ENCODE results near the gene ATP8B3. TPM values are rescaled to one million over a fixed set of nuclear protein-coding genes. Genes with fewer than 3 reads are reported as not detected.

Gene ATP8B3
- total RNA-seq, 4 donors from 2014 or later = 0.27 to 0.75 TPM; not detected in 2

- no peak for DNase-seq
- intact Hi-C loops (cut with DNase I; ENCODE audit: low total_unique reads) (no loop called here), in situ Hi-C loops (cut with MboI; ENCODE audit: low pct_ligation_motif_present in 1 of 4, low pct_unique_long_range_greater_than_20kb in 1 of 4, low sequenced_read_pairs in 3 of 4) (loop anchor here in 3 of 4 donors (25.0 kb wide), 1 partner anchor 243 kb away; no protein-coding TSS in a partner anchor)
- Histone ChIP-seq H3K4me1 (no peaks in the 10 kb centered on the region), H3K4me3 (no peak overlapping the region), H3K27me3 (peaks cover 98% of the 10 kb centered on the region), H3K27ac (no peak overlapping the region), H3K36me3 (no peaks in the 10 kb centered on the region), H3K9me3 (peaks cover 7% of the 10 kb centered on the region in 2 donors)
- WGBS, 2 donors (ENCODE audit: low coverage in 1 of 2) = 27 to 36% methylated on average over 2 to 14 of the region's 14 CpGs
- TF ChIP-seq POLR2AphosphoS5 (IDR thresholded peaks at IDR 0.05) (no peak), POLR2A (IDR thresholded peaks at IDR 0.05) (no peak), EP300 (IDR thresholded peaks at IDR 0.05; ENCODE audit: low read depth) (no peak)
- TF ChIP-seq, protein P1, sequence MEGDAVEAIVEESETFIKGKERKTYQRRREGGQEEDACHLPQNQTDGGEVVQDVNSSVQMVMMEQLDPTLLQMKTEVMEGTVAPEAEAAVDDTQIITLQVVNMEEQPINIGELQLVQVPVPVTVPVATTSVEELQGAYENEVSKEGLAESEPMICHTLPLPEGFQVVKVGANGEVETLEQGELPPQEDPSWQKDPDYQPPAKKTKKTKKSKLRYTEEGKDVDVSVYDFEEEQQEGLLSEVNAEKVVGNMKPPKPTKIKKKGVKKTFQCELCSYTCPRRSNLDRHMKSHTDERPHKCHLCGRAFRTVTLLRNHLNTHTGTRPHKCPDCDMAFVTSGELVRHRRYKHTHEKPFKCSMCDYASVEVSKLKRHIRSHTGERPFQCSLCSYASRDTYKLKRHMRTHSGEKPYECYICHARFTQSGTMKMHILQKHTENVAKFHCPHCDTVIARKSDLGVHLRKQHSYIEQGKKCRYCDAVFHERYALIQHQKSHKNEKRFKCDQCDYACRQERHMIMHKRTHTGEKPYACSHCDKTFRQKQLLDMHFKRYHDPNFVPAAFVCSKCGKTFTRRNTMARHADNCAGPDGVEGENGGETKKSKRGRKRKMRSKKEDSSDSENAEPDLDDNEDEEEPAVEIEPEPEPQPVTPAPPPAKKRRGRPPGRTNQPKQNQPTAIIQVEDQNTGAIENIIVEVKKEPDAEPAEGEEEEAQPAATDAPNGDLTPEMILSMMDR (IDR thresholded peaks at IDR 0.05) = no peak
These were observed 31.7 kb downstream of the ATP8B3 start for GRCh38 chr19:1780272-1780958.

- in situ Hi-C loops (cut with MboI; ENCODE audit: low pct_ligation_motif_present in 1 of 4, low pct_unique_long_range_greater_than_20kb in 1 of 4, low sequenced_read_pairs in 3 of 4) (loop anchor here in 3 of 4 donors (25.0 kb wide), 1 partner anchor 242 kb away; no protein-coding TSS in a partner anchor), intact Hi-C loops (cut with DNase I; ENCODE audit: low total_unique reads) (no loop called here)
- no peaks in the 10 kb centered on the region for H3K36me3 ChIP-seq
- TF ChIP-seq, protein P1 (IDR thresholded peaks at IDR 0.05) = no peak
- TF ChIP-seq POLR2AphosphoS5 (IDR thresholded peaks at IDR 0.05) = no peak
- TF ChIP-seq POLR2A (IDR thresholded peaks at IDR 0.05) = no peak
- no peak for TF ChIP-seq EP300 (IDR thresholded peaks at IDR 0.05; ENCODE audit: low read depth)
- no peak for DNase-seq
- peaks cover 7 to 12% of the 10 kb centered on the region in 2 donors for H3K9me3 ChIP-seq
- H3K27me3 ChIP-seq = peaks cover 98% of the 10 kb centered on the region
- H3K4me1 ChIP-seq = no peaks in the 10 kb centered on the region
- WGBS, 2 donors (ENCODE audit: low coverage in 1 of 2) = 31 to 33% methylated on average over 1 to 16 of the region's 16 CpGs
- H3K4me3 ChIP-seq = no peak overlapping the region
- H3K27ac ChIP-seq = no peak overlapping the region
These were observed 32.5 kb downstream of the ATP8B3 start for GRCh38 chr19:1779574-1779973.

DNA sequence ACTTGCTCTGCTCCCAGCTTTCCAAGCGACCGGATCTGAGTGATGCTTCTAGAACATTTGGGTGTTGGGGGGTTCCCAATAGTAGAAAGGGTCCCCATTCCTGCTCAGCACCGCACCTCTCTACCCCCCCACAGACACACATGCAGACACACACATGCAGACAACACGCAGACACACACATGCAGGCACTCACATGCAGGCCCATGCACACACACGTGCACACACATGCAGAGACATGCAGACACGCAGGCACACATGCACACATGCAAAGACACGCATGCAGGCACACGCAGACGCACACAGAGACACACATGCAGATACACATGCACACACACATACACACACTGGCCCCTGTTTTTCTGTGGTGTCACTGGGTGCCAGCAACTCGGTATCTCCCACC lies 34.9 kb downstream of the ATP8B3 start:
- in situ Hi-C loops (cut with MboI; ENCODE audit: low pct_ligation_motif_present in 1 of 4, low pct_unique_long_range_greater_than_20kb in 1 of 4, low sequenced_read_pairs in 3 of 4) = loop anchor here in 3 of 4 donors (25.0 kb wide), 1 partner anchor 240 kb away; no protein-coding TSS in a partner anchor
- intact Hi-C loops (cut with DNase I; ENCODE audit: low total_unique reads) = no loop called here
- 59 to 80% methylated on average over 1 to 10 of the region's 10 CpGs for WGBS, 2 donors (ENCODE audit: low coverage in 1 of 2)

GRCh38 chr19:1776606-1777147 lies 35.4 kb downstream of the ATP8B3 start:
- H3K27me3 ChIP-seq = peaks cover 98% of the 10 kb centered on the region
- no peak overlapping the region for H3K4me3 ChIP-seq
- no peaks in the 10 kb centered on the region for H3K4me1 ChIP-seq
- H3K9me3 ChIP-seq = peaks cover 3 to 7% of the 10 kb centered on the region in 2 donors
- intact Hi-C loops (cut with DNase I; ENCODE audit: low total_unique reads) (no loop called here), in situ Hi-C loops (cut with MboI; ENCODE audit: low pct_ligation_motif_present in 1 of 4, low pct_unique_long_range_greater_than_20kb in 1 of 4, low sequenced_read_pairs in 3 of 4) (loop anchor here in 3 of 4 donors (25.0 kb wide), 1 partner anchor 239 kb away; no protein-coding TSS in a partner anchor)
- DNase-seq = no peak
- TF ChIP-seq POLR2A (IDR thresholded peaks at IDR 0.05) = no peak
- TF ChIP-seq POLR2AphosphoS5 (IDR thresholded peaks at IDR 0.05) = no peak
- TF ChIP-seq, protein P1 (IDR thresholded peaks at IDR 0.05) = no peak
- no peak for TF ChIP-seq EP300 (IDR thresholded peaks at IDR 0.05; ENCODE audit: low read depth)
- WGBS, 2 donors (ENCODE audit: low coverage in 1 of 2) = 0 to 8% methylated on average over 1 to 22 of the region's 23 CpGs
- no peaks in the 10 kb centered on the region for H3K36me3 ChIP-seq
- no peak overlapping the region for H3K27ac ChIP-seq

More for the DNA sequence above, 34.9 kb downstream of the ATP8B3 start:
- no peak overlapping the region for H3K27ac ChIP-seq
- no peak for TF ChIP-seq POLR2A (IDR thresholded peaks at IDR 0.05)
- no peak for TF ChIP-seq POLR2AphosphoS5 (IDR thresholded peaks at IDR 0.05)
- no peak for TF ChIP-seq EP300 (IDR thresholded peaks at IDR 0.05; ENCODE audit: low read depth)
- no peaks in the 10 kb centered on the region for H3K4me1 ChIP-seq
- H3K9me3 ChIP-seq = peaks cover 7 to 11% of the 10 kb centered on the region in 2 donors
- peaks cover 98% of the 10 kb centered on the region for H3K27me3 ChIP-seq
- no peaks in the 10 kb centered on the region for H3K36me3 ChIP-seq
- DNase-seq = no peak
- H3K4me3 ChIP-seq = no peak overlapping the region
